B cell (primary cell): Measurements from ENCODE around the gene GLCE. TPM values are rescaled to one million over a fixed set of nuclear protein-coding genes. Genes with fewer than 3 reads are reported as not detected.

Source experiments
- ATAC-seq: fragments of 200-7000 bp; cut with Tn5 transposase; one replicate; pipeline ENCODE4 v1.10.0; 2021; ENCODE audit warnings: low read depth, mild to moderate bottlenecking, moderate number of reproducible peaks, moderate library complexity
- CTCF ChIA-PET: fragments of 350-600 bp; sonication (Branson Sonifier 250); formaldehyde crosslinking; loops from one replicate; lab custom pipeline; 2021; ENCODE audit warnings: antibody characterized with exemption, inconsistent platforms; lab: Charles Lee
- POLR2A ChIA-PET: fragments of 350-600 bp; sonication (Branson Sonifier 250); formaldehyde crosslinking; loops from one replicate; lab custom pipeline; 2021; ENCODE audit warnings: antibody characterized with exemption; lab: Charles Lee
- DNase-seq: peaks from one replicate; pipeline ENCODE4 v3.0.0; 2013
- H2AFZ ChIP-seq: 2 replicates; pipeline ENCODE4 v1.6.1; 2012; ENCODE audit warnings: mild to moderate bottlenecking, low read depth, low read length; ENCODE audit not compliant: insufficient read depth, poor library complexity, severe bottlenecking
- H3K27ac ChIP-seq, 2 donors: 1 replicate in 1 of 2; 2 replicates in 1 of 2; pipeline ENCODE4 v1.5.1; 2012 to 2013; ENCODE audit warnings: low read length in 2 of 2, mild to moderate bottlenecking in 2 of 2, moderate library complexity in 1 of 2
- H3K27me3 ChIP-seq, 4 experiments: fragments of 200-600 bp in 1 of 4; sonication (generic) in 1 of 4; replicated peaks in 1 of 4; 1 replicate in 2 of 4; 2 replicates in 2 of 4; pipeline versions ENCODE4 v1.6.1 to v1.7.0; 2013 to 2016; ENCODE audit warnings: low read length in 3 of 4, mild to moderate bottlenecking in 2 of 4, mixed read lengths in 1 of 4, moderate library complexity in 1 of 4; ENCODE audit not compliant: insufficient read depth in 4 of 4, control insufficient read depth in 3 of 4; ENCODE audit errors: control extremely low read depth in 1 of 4
- H3K36me3 ChIP-seq, 2 experiments: replicated peaks in 1 of 2; 1 replicate in 1 of 2; 2 replicates in 1 of 2; pipeline versions ENCODE4 v1.6.1 to v1.7.1; 2013; ENCODE audit warnings: low read length in 1 of 2; ENCODE audit not compliant: insufficient read depth in 2 of 2, control insufficient read depth in 1 of 2; ENCODE audit errors: control extremely low read depth in 1 of 2, extremely low read depth in 1 of 2
- H3K4me1 ChIP-seq, 2 donors: fragments of 200-600 bp in 1 of 2; sonication (generic) in 1 of 2; 1 replicate in 1 of 2; 2 replicates in 1 of 2; pipeline versions ENCODE4 v1.5.1 to v1.6.1; 2013 to 2017; ENCODE audit warnings: low read length in 2 of 2; ENCODE audit not compliant: control insufficient read depth in 2 of 2, insufficient read depth in 2 of 2
- H3K4me2 ChIP-seq: replicated peaks from 2 replicates; pipeline ENCODE3; 2012; ENCODE audit warnings: mild to moderate bottlenecking, low read depth, low read length; ENCODE audit not compliant: poor library complexity, severe bottlenecking
- H3K4me3 ChIP-seq, 5 experiments: fragments of 200-600 bp in 1 of 5; sonication (generic) in 1 of 5; 1 replicate in 3 of 5; 2 replicates in 2 of 5; pipeline versions ENCODE4 v1.5.1 to v1.7.0; 2011 to 2016; ENCODE audit warnings: low read length in 4 of 5, mild to moderate bottlenecking in 4 of 5, low read depth in 2 of 5, control low read depth in 1 of 5, moderate library complexity in 1 of 5; ENCODE audit not compliant: insufficient read depth in 1 of 5; ENCODE audit errors: control extremely low read depth in 1 of 5, extremely low read depth in 1 of 5
- H3K79me2 ChIP-seq: fragments of 200-600 bp; sonication (generic); one replicate; pipeline ENCODE4 v1.6.0; 2016; ENCODE audit warnings: low read length; ENCODE audit not compliant: control insufficient read depth, insufficient read depth
- H3K9ac ChIP-seq: fragments of 200-600 bp; sonication (generic); 2 replicates; pipeline ENCODE4 v1.6.1; 2017; ENCODE audit warnings: mild to moderate bottlenecking, low read length, moderate library complexity
- H3K9me3 ChIP-seq, 3 donors: one replicate each; pipeline versions ENCODE4 v1.6.1 to v1.7.1; 2013; ENCODE audit warnings: low read length in 2 of 3; ENCODE audit not compliant: control insufficient read depth in 2 of 3, insufficient read depth in 1 of 3; ENCODE audit errors: control extremely low read depth in 1 of 3
- H4K20me1 ChIP-seq: 2 replicates; pipeline ENCODE4 v1.6.0; 2012; ENCODE audit warnings: mild to moderate bottlenecking, low read length; ENCODE audit not compliant: insufficient read depth, control insufficient read depth, poor library complexity, severe bottlenecking
- H3K27ac Mint-ChIP-seq: one replicate; pipeline ENCODE4 v1.8.0; 2021; ENCODE audit warnings: mixed read lengths
- H3K27me3 Mint-ChIP-seq: one replicate; pipeline ENCODE4 v1.8.0; 2021; ENCODE audit warnings: mixed read lengths
- H3K4me1 Mint-ChIP-seq: one replicate; pipeline ENCODE4 v1.8.0; 2021; ENCODE audit warnings: mixed read lengths
- H3K4me3 Mint-ChIP-seq: one replicate; pipeline ENCODE4 v1.8.0; 2021; ENCODE audit warnings: mixed read lengths
- H3K9me3 Mint-ChIP-seq: one replicate; pipeline ENCODE4 v1.8.0; 2022; ENCODE audit warnings: mixed read lengths; ENCODE audit not compliant: insufficient read depth
- EZH2 ChIP-seq: IDR thresholded peaks from 2 replicates; pipeline ENCODE4 v1.6.1; 2012; ENCODE audit warnings: borderline replicate concordance, low read depth, mild to moderate bottlenecking, moderate library complexity, low read length; ENCODE audit not compliant: insufficient read depth, poor library complexity, severe bottlenecking
- WGBS: methylation state at CpG from one replicate; pipeline ENCODE4 v1.1.5; 2013; ENCODE audit warnings: missing lambda C conversion rate; ENCODE audit not compliant: insufficient coverage; 5-methylcytosine and 5-hydroxymethylcytosine counted together
- intact Hi-C: fragments of 100-400 bp; cut with micrococcal nuclease; formaldehyde crosslinking; loops from one replicate; pipeline ENCODE4 v1.10.0; 2022
- polyA plus RNA-seq: library from polyadenylated mRNA; depleted of rRNA; stranded (reverse); fragments of >200 nt; gene quantifications from 2 replicates; pipeline ENCODE4 v1.2.3, GENCODE V29; 2012
- total RNA-seq, 2 donors: library from RNA; stranded (reverse); fragments of 120-200 nt in 1 of 2; gene quantifications; 1 replicate in 1 of 2; 2 replicates in 1 of 2; pipeline versions ENCODE4 v1.2.3 to v1.2.4, GENCODE V29; 2013 to 2022
- TF ChIP-seq, protein P1 (sequence below): fragments of 200-600 bp; IDR thresholded peaks from one replicate; pipeline ENCODE4 v1.8.0; 2022; ENCODE audit warnings: antibody characterized with exemption, mild to moderate bottlenecking

The GLCE gene
- total and polyA plus RNA-seq, 2 donors (not counting 1 experiment from before 2014, with no cell fraction given), result 3.0 to 5.3 TPM

DNA sequence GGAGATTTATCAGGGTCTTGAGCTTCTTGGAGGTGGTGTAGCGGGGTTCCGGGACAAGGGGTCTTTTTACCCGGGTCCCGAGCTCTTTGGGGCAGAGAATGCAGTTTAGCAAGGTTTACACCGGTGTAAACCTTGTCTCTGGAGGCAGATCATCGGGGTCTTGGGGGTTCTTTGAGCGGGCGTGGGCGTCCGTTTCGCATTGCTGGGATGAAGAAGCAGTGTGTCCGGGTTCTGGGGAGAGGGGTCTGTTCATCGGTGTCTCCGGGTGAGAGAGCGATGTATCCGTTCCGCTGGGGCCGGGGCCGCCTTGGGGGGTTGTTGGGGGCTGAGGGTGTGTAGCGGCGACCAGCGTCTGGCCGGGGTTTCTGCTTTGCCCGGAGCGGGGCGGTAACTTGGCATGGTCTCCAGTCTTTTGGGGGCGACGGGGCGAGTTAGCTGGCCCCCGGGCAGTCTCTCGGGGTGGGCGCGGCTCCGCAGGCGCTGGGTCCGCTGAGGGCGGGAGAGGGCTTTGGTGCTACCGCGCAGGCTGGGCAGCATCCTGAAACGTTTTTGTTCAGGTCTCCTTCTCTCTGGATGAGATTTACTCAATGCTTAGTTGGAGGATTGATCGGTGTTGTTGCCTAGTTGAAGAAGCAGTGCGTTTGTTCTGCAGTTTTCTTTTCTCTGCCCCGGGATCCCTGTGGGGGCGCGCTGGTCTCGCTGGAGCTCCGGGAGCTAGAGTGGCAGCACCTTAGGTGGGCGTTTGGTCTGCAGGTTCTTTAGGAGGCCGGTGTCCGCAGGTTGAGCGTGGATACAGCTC lies 843 bp downstream of the GLCE start:
- Histone ChIP-seq H3K36me3 (no peaks in the 10 kb centered on the region), H3K79me2 (peaks cover 7% of the 10 kb centered on the region), H3K27me3 (no peaks in the 10 kb centered on the region), H3K4me1 (peaks cover 12 to 13% of the 10 kb centered on the region in 2 donors), H3K4me2 (peak overlapping the region; percentile 97), H4K20me1 (no peaks in the 10 kb centered on the region), H3K4me3 (peak overlapping the region; percentile 58 to 86 (median 76)), H3K27ac (peak overlapping the region in 1 of 2 donors; percentile 70), H3K9me3 (no peaks in the 10 kb centered on the region), H3K9ac (peak overlapping the region; percentile 85), H2AFZ (peak overlapping the region; percentile 93)
- 2% methylated on average over 50 of the region's 51 CpGs for WGBS
- H3K9me3 Mint-ChIP-seq, result no peaks in the 10 kb centered on the region
- DNase-seq, result peak; percentile 55
- ChIA-PET CTCF (interaction anchor here (0.9 to 2.4 kb wide), 2 partner anchors 104 to 234 kb away, joined by 3 to 7 read pairs; no protein-coding TSS in a partner anchor), POLR2A (interaction anchor here (1.5 kb wide), 1 partner anchor 291 kb away, joined by 7 read pairs; the partner anchor contains the start of gene RPLP1)
- TF ChIP-seq, protein P1, sequence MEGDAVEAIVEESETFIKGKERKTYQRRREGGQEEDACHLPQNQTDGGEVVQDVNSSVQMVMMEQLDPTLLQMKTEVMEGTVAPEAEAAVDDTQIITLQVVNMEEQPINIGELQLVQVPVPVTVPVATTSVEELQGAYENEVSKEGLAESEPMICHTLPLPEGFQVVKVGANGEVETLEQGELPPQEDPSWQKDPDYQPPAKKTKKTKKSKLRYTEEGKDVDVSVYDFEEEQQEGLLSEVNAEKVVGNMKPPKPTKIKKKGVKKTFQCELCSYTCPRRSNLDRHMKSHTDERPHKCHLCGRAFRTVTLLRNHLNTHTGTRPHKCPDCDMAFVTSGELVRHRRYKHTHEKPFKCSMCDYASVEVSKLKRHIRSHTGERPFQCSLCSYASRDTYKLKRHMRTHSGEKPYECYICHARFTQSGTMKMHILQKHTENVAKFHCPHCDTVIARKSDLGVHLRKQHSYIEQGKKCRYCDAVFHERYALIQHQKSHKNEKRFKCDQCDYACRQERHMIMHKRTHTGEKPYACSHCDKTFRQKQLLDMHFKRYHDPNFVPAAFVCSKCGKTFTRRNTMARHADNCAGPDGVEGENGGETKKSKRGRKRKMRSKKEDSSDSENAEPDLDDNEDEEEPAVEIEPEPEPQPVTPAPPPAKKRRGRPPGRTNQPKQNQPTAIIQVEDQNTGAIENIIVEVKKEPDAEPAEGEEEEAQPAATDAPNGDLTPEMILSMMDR, result no peak
- TF ChIP-seq EZH2, result no peak
- intact Hi-C loops, result loop anchor here (2.0 to 5.0 kb wide), 3 partner anchors 292 to 1601 kb away; partner anchors contain the start of genes RPLP1 and UACA
- peak overlapping the region; percentile 83 for H3K27ac Mint-ChIP-seq
- H3K4me3 Mint-ChIP-seq, result peak overlapping the region; percentile 96
- H3K27me3 Mint-ChIP-seq, result peaks cover 4% of the 10 kb centered on the region
- ATAC-seq, result no peak
- peaks cover 16% of the 10 kb centered on the region for H3K4me1 Mint-ChIP-seq

DNA sequence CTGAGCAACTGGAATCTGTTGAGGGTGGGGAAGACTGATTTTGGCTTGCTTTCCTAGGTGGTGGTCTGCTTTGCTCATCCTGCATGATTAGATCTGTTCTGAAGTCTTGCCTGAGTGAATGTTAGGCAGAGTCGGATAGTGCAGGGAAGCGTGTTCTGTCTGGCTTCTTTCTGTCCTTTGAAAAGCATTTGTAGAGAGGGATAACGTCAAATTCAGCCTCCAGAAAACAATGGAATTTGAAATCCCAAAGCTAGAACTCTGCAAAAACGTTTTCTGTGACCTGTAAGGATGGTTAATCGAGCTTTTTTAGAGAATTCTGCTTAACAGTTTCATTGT lies 1.4 kb downstream of the GLCE start:
- no peak for TF ChIP-seq EZH2
- H3K36me3 ChIP-seq, result no peaks in the 10 kb centered on the region
- no peaks in the 10 kb centered on the region for H3K9me3 Mint-ChIP-seq
- peak overlapping the region; percentile 97 for H3K4me2 ChIP-seq
- peaks cover 4% of the 10 kb centered on the region for H3K27me3 Mint-ChIP-seq
- ChIA-PET POLR2A (no interaction called here), CTCF (interaction anchor here (0.9 to 2.4 kb wide), 2 partner anchors 104 to 233 kb away, joined by 3 to 7 read pairs; no protein-coding TSS in a partner anchor)
- H3K27me3 ChIP-seq, result no peaks in the 10 kb centered on the region
- H3K9me3 ChIP-seq, result no peaks in the 10 kb centered on the region
- peak overlapping the region; percentile 93 for H2AFZ ChIP-seq
- peaks cover 12 to 13% of the 10 kb centered on the region in 2 donors for H3K4me1 ChIP-seq
- no peak overlapping the region for H3K27ac Mint-ChIP-seq
- peak overlapping the region; percentile 96 for H3K4me3 Mint-ChIP-seq
- no peak overlapping the region for H3K27ac ChIP-seq
- WGBS, result 66% methylated on average over 5 of the region's 5 CpGs
- DNase-seq (no peak), ATAC-seq (no peak)
- intact Hi-C loops, result loop anchor here (2.0 to 5.0 kb wide), 3 partner anchors 291 to 1600 kb away; partner anchors contain the start of genes RPLP1 and UACA
- no peaks in the 10 kb centered on the region for H4K20me1 ChIP-seq
- H3K4me3 ChIP-seq, result peak overlapping the region; percentile 55 to 86 (median 76)
- peak overlapping the region; percentile 85 for H3K9ac ChIP-seq
- peaks cover 16% of the 10 kb centered on the region for H3K4me1 Mint-ChIP-seq
- H3K79me2 ChIP-seq, result peaks cover 7% of the 10 kb centered on the region
